Transverse colon (tissue), 4 donors: Measurements from ENCODE around the gene OMD. TPM values are rescaled to one million over a fixed set of nuclear protein-coding genes. Genes with fewer than 3 reads are reported as not detected.

Experiments used
- DNase-seq: peaks from one replicate; pipeline ENCODE4 v3.0.0-alpha.2; 2019
- H3K27ac ChIP-seq, 4 donors: fragments of 200-600 bp; sonication (generic); 2 replicates each; pipeline ENCODE4 v1.5.1; 2016 to 2018; ENCODE audit warnings: inconsistent platforms in 4 of 4
- H3K27me3 ChIP-seq: fragments of 200-600 bp; sonication (generic); 2 replicates; pipeline ENCODE4 v1.5.1; 2017; ENCODE audit warnings: inconsistent platforms
- H3K36me3 ChIP-seq, 4 donors: fragments of 200-600 bp; sonication (generic); 2 replicates each; pipeline ENCODE4 v1.5.1; 2017 to 2019; ENCODE audit warnings: inconsistent platforms in 4 of 4
- H3K4me1 ChIP-seq, 4 donors: fragments of 200-600 bp; sonication (generic); 2 replicates each; pipeline ENCODE4 v1.5.1; 2017 to 2020; ENCODE audit warnings: inconsistent platforms in 4 of 4
- H3K4me3 ChIP-seq, 4 donors: fragments of 200-600 bp; sonication (generic); 1 replicate in 1 of 4; 2 replicates in 3 of 4; pipeline versions ENCODE4 v1.5.1 to v1.6.1; 2017 to 2019; ENCODE audit warnings: inconsistent platforms in 4 of 4
- H3K9me3 ChIP-seq, 2 donors: fragments of 200-600 bp; sonication (generic); 2 replicates each; pipeline ENCODE4 v1.5.1; 2017 to 2019; ENCODE audit warnings: inconsistent platforms in 2 of 2
- CTCF ChIP-seq, 5 experiments: fragments of 200-600 bp in 3 of 5; fragments of 450-650 bp in 2 of 5; sonication (generic) in 3 of 5; IDR thresholded peaks; 1 replicate in 2 of 5; 2 replicates in 3 of 5; pipeline ENCODE4 v1.5.1; 2016 to 2017; ENCODE audit warnings: antibody characterized with exemption in 5 of 5, inconsistent platforms in 3 of 5, mild to moderate bottlenecking in 2 of 5, moderate library complexity in 1 of 5
- EP300 ChIP-seq: sonication (generic); formaldehyde crosslinking; IDR thresholded peaks from one replicate; pipeline ENCODE4 v1.6.1; 2017; ENCODE audit warnings: antibody characterized with exemption, low read depth
- POLR2A ChIP-seq: fragments of 450-650 bp; IDR thresholded peaks from one replicate; pipeline ENCODE4 v1.6.1; 2016; ENCODE audit warnings: antibody characterized with exemption, mild to moderate bottlenecking, moderate library complexity
- POLR2AphosphoS5 ChIP-seq, 3 donors: sonication (generic); formaldehyde crosslinking; IDR thresholded peaks; one replicate each; pipeline ENCODE4 v1.6.1; 2016; ENCODE audit warnings: antibody characterized with exemption in 3 of 3
- WGBS, 2 donors: methylation state at CpG; one replicate each; pipeline ENCODE4 v1.1.5; 2018; ENCODE audit warnings: low coverage in 1 of 2; 5-methylcytosine and 5-hydroxymethylcytosine counted together
- in situ Hi-C, 4 donors: fragments of 200-750 bp; cut with MboI; loops; one replicate each; pipeline versions ENCODE4 v1.15.0 to v1.15.1; 2017; ENCODE audit warnings: low sequenced_read_pairs in 3 of 4, low pct_ligation_motif_present in 1 of 4, low pct_unique_long_range_greater_than_20kb in 1 of 4
- intact Hi-C: fragments of 100-400 bp; cut with DNase I; formaldehyde crosslinking; loops from one replicate; pipeline ENCODE4 v1.15.1; 2023; ENCODE audit warnings: low total_unique reads
- total RNA-seq, 4 donors: library from RNA; depleted of rRNA; stranded (reverse); fragments of >200 nt; gene quantifications; one replicate each; pipeline ENCODE4 v1.1.0, GENCODE V29; 2016

OMD gene
- total RNA-seq, 4 donors from 2014 or later: 0.80 to 6.7 (median 2.2) TPM; not detected in 1

- H3K27me3 ChIP-seq: no peaks in the 10 kb centered on the region
- 36 to 59% methylated on average over 1 to 2 of the region's 2 CpGs for WGBS, 2 donors
- no peak overlapping the region for H3K27ac ChIP-seq
- H3K4me1 ChIP-seq: peaks cover 0 to 23% (median 7%) of the 10 kb centered on the region in 4 donors
- intact Hi-C loops: no loop called here
- no peaks in the 10 kb centered on the region for H3K36me3 ChIP-seq
- TF ChIP-seq CTCF (IDR thresholded peaks at IDR 0.05) (no peak), POLR2AphosphoS5 (IDR thresholded peaks at IDR 0.05) (no peak)
- no peak overlapping the region for H3K4me3 ChIP-seq
- H3K9me3 ChIP-seq: peaks cover 1 to 14% of the 10 kb centered on the region in 2 donors
- in situ Hi-C loops: no loop called here
- no peak for DNase-seq
Observed at GRCh38 chr9:92377876-92378275, 46.4 kb downstream of the OMD start.

- intact Hi-C loops (no loop called here), in situ Hi-C loops (no loop called here)
- no peak for DNase-seq
- Histone ChIP-seq H3K36me3 (no peaks in the 10 kb centered on the region), H3K9me3 (peaks cover 4 to 17% of the 10 kb centered on the region in 2 donors), H3K27me3 (no peaks in the 10 kb centered on the region), H3K4me1 (peaks cover 0 to 8% (median 0%) of the 10 kb centered on the region in 4 donors), H3K27ac (no peak overlapping the region), H3K4me3 (no peak overlapping the region)
- TF ChIP-seq EP300 (no peak), CTCF (IDR thresholded peaks at IDR 0.05) (no peak), POLR2AphosphoS5 (IDR thresholded peaks at IDR 0.05) (no peak), POLR2A (no peak)
- WGBS, 2 donors: 100% methylated on average over 2 of the region's 2 CpGs
Observed at GRCh38 chr9:92373167-92373566, 51.1 kb downstream of the OMD start.

GRCh38 chr9:92369075-92369474 is 55.2 kb downstream of the OMD start:
- in situ Hi-C loops: no loop called here
- TF ChIP-seq CTCF (IDR thresholded peaks at IDR 0.05) (no peak), POLR2A (no peak), POLR2AphosphoS5 (IDR thresholded peaks at IDR 0.05) (no peak), EP300 (no peak)
- Histone ChIP-seq H3K9me3 (peaks cover 4 to 11% of the 10 kb centered on the region in 2 donors), H3K4me3 (no peak overlapping the region), H3K27ac (no peak overlapping the region), H3K27me3 (no peaks in the 10 kb centered on the region), H3K4me1 (no peaks in the 10 kb centered on the region), H3K36me3 (no peaks in the 10 kb centered on the region)
- intact Hi-C loops: no loop called here
- WGBS, 2 donors: 63 to 77% methylated on average over 2 of the region's 2 CpGs
- DNase-seq: no peak

Other genes with a start within 250 kb of the OMD start
- gene IARS1, start 130.8 kb downstream of the OMD start, total RNA-seq: 10 to 100 TPM; 25.4 to 70.7 (median 48.0) TPM
- 10 to 100 TPM; 17.6 to 86.2 (median 24.3) TPM for gene NOL8, start 99.1 kb downstream of the OMD start, total RNA-seq
- gene CENPP, start 98.5 kb downstream of the OMD start, total RNA-seq: 1 to 10 TPM in 3 of 4 donors, under 1 TPM in 1; 0.37 to 7.1 (median 3.2) TPM
- 10 to 100 TPM in 1 of 4 donors, 1 to 10 TPM in 3; 7.2 to 18.7 (median 7.7) TPM for gene OGN, start 19.9 kb downstream of the OMD start, total RNA-seq
- gene ASPN, start 58.0 kb upstream of the OMD start, total RNA-seq: 100 to 1,000 TPM in 1 of 4 donors, 1 to 10 TPM in 3; 1.5 to 102 (median 3.9) TPM
- 1 to 10 TPM in 3 of 4 donors, under 1 TPM in 1; 0.37 to 7.2 (median 3.1) TPM for gene ECM2, start 111.5 kb upstream of the OMD start, total RNA-seq
- gene IPPK, start 245.7 kb upstream of the OMD start, total RNA-seq: 10 to 100 TPM in 2 of 4 donors, 1 to 10 TPM in 2; 6.2 to 12.2 (median 10.1) TPM